IgD-negative memory B cell (primary cell): ENCODE measurements around the gene HSD17B11. TPM values are rescaled to one million over a fixed set of nuclear protein-coding genes. Genes with fewer than 3 reads are reported as not detected.
"Not testable (repeated sequence)": the region's sequence is repeated elsewhere in the genome, so short reads cannot be mapped to it uniquely, and the experiment has no call there.

Experiments
- H3K27ac Mint-ChIP-seq, 3 donors: one replicate each; pipeline ENCODE4 v1.8.0; 2020 to 2022; ENCODE audit warnings: mild to moderate bottlenecking in 3 of 3, mixed read lengths in 3 of 3, moderate library complexity in 1 of 3
- H3K27me3 Mint-ChIP-seq: one replicate; pipeline ENCODE4 v1.8.0; 2021; ENCODE audit warnings: mixed read lengths
- H3K36me3 Mint-ChIP-seq: one replicate; pipeline ENCODE4 v1.8.0; 2020; ENCODE audit warnings: mild to moderate bottlenecking, mixed read lengths
- H3K4me1 Mint-ChIP-seq, 3 donors: one replicate each; pipeline ENCODE4 v1.8.0; 2020 to 2022; ENCODE audit warnings: mixed read lengths in 3 of 3, mild to moderate bottlenecking in 1 of 3
- H3K4me3 Mint-ChIP-seq, 4 donors: one replicate each; pipeline ENCODE4 v1.8.0; 2020 to 2022; ENCODE audit warnings: mild to moderate bottlenecking in 4 of 4, mixed read lengths in 4 of 4, moderate library complexity in 3 of 4
- H3K9me3 Mint-ChIP-seq, 3 donors: one replicate each; pipeline ENCODE4 v1.8.0; 2020 to 2021; ENCODE audit warnings: mixed read lengths in 3 of 3, mild to moderate bottlenecking in 1 of 3
- polyA plus RNA-seq: library from polyadenylated mRNA; unstranded; fragments of 300-500 nt; fragmentation: Illumina TruSeq; gene quantifications from one replicate; pipeline ENCODE4 v1.2.3, GENCODE V29; 2021

HSD17B11 gene
- polyA plus RNA-seq, result 59.5 TPM

- peak within 1 kb of the TSS; percentile 94 to 96 (median 96) for H3K4me3 Mint-ChIP-seq
- peaks cover 0 to 4% (median 0%) of the 10 kb centered on the region in 3 donors for H3K9me3 Mint-ChIP-seq
Observed at GRCh38 chr4:87390891-87391575, at the start of gene HSD17B11. Gene HSD17B11, minus strand, starts transcription at chr4:87391188. Its CDS starts 118 bp downstream, at chr4:87391070.

GRCh38 chr4:87433342-87433741 lies 42.4 kb upstream of the HSD17B11 start:
- Mint-ChIP-seq H3K27me3 (no peaks in the 10 kb centered on the region), H3K27ac (no peak overlapping the region), H3K9me3 (no peaks in the 10 kb centered on the region), H3K36me3 (peaks cover 5% of the 10 kb centered on the region), H3K4me3 (no peak overlapping the region), H3K4me1 (peaks cover 9 to 24% (median 21%) of the 10 kb centered on the region in 3 donors)

More at GRCh38 chr4:87390891-87391575, at the start of gene HSD17B11:
- peaks cover 1% of the 10 kb centered on the region for H3K27me3 Mint-ChIP-seq
- peak within 1 kb of the TSS; percentile 57 to 88 (median 58) for H3K27ac Mint-ChIP-seq
- H3K36me3 Mint-ChIP-seq, result no peaks in the 10 kb centered on the region
- H3K4me1 Mint-ChIP-seq, result peaks cover 26 to 40% (median 38%) of the 10 kb centered on the region in 3 donors

GRCh38 chr4:87430038-87430437 lies 39.0 kb upstream of the HSD17B11 start:
- no peak overlapping the region for H3K27ac Mint-ChIP-seq
- no peaks in the 10 kb centered on the region for H3K36me3 Mint-ChIP-seq
- H3K9me3 Mint-ChIP-seq, result no peaks in the 10 kb centered on the region
- H3K4me3 Mint-ChIP-seq, result no peak overlapping the region
- H3K4me1 Mint-ChIP-seq, result peaks cover 17 to 36% (median 36%) of the 10 kb centered on the region in 3 donors
- H3K27me3 Mint-ChIP-seq, result no peaks in the 10 kb centered on the region

GRCh38 chr4:87428979-87429378 lies 38.0 kb upstream of the HSD17B11 start:
- no peaks in the 10 kb centered on the region for H3K27me3 Mint-ChIP-seq
- H3K36me3 Mint-ChIP-seq, result no peaks in the 10 kb centered on the region
- no peak overlapping the region for H3K4me3 Mint-ChIP-seq
- H3K9me3 Mint-ChIP-seq, result no peaks in the 10 kb centered on the region
- no peak overlapping the region for H3K27ac Mint-ChIP-seq
- peaks cover 22 to 42% (median 41%) of the 10 kb centered on the region in 3 donors for H3K4me1 Mint-ChIP-seq

- Mint-ChIP-seq H3K27me3 (no peaks in the 10 kb centered on the region), H3K4me3 (peak overlapping the region in 1 of 4 donors; percentile 25), H3K36me3 (no peaks in the 10 kb centered on the region), H3K27ac (no peak overlapping the region), H3K4me1 (peaks cover 27 to 51% (median 44%) of the 10 kb centered on the region in 3 donors), H3K9me3 (no peaks in the 10 kb centered on the region)
Observed at GRCh38 chr4:87427518-87427868, 36.5 kb upstream of the HSD17B11 start.

GRCh38 chr4:87426865-87427517 lies 36.0 kb upstream of the HSD17B11 start:
- Mint-ChIP-seq H3K4me1 (peaks cover 25 to 52% (median 45%) of the 10 kb centered on the region in 3 donors), H3K36me3 (no peaks in the 10 kb centered on the region), H3K9me3 (no peaks in the 10 kb centered on the region), H3K27me3 (no peaks in the 10 kb centered on the region), H3K27ac (no peak overlapping the region), H3K4me3 (peak overlapping the region in 1 of 4 donors; percentile 25)

GRCh38 chr4:87425711-87426110 lies 34.7 kb upstream of the HSD17B11 start:
- Mint-ChIP-seq H3K4me1 (peaks cover 32 to 51% (median 42%) of the 10 kb centered on the region in 3 donors), H3K4me3 (no peak overlapping the region), H3K27ac (no peak overlapping the region), H3K27me3 (no peaks in the 10 kb centered on the region), H3K36me3 (peaks cover 2% of the 10 kb centered on the region), H3K9me3 (no peaks in the 10 kb centered on the region)

GRCh38 chr4:87424099-87424543 lies 33.1 kb upstream of the HSD17B11 start:
- not testable (repeated sequence) for H3K9me3 Mint-ChIP-seq, H3K36me3 Mint-ChIP-seq, H3K27me3 Mint-ChIP-seq
- Mint-ChIP-seq H3K4me3 (peak overlapping the region; percentile 39 to 94 (median 78)), H3K27ac (peak overlapping the region in 1 of 3 donors; percentile 94), H3K4me1 (peaks cover 26 to 43% (median 34%) of the 10 kb centered on the region in 3 donors)

- Mint-ChIP-seq H3K27me3 (no peaks in the 10 kb centered on the region), H3K4me3 (peak overlapping the region; percentile 91 to 100 (median 96)), H3K27ac (peak overlapping the region; percentile 80 to 96 (median 94)), H3K36me3 (peaks cover 2% of the 10 kb centered on the region), H3K9me3 (no peaks in the 10 kb centered on the region), H3K4me1 (peaks cover 26 to 39% (median 34%) of the 10 kb centered on the region in 3 donors)
Observed at GRCh38 chr4:87423317-87424098, 32.5 kb upstream of the HSD17B11 start.

GRCh38 chr4:87422104-87423052 lies 31.4 kb upstream of the HSD17B11 start, which contains the start of gene NUDT9:
Gene NUDT9, plus strand, starts transcription at chr4:87422573. Its CDS starts 333 bp downstream, at chr4:87422906.
- Mint-ChIP-seq H3K36me3 (peaks cover 2% of the 10 kb centered on the region), H3K4me1 (peaks cover 22 to 29% (median 22%) of the 10 kb centered on the region in 3 donors), H3K9me3 (no peaks in the 10 kb centered on the region), H3K27ac (peak within 1 kb of the TSS; percentile 94 to 100 (median 96)), H3K4me3 (peak within 1 kb of the TSS; percentile 94 to 100 (median 97)), H3K27me3 (no peaks in the 10 kb centered on the region)

- peaks cover 2% of the 10 kb centered on the region for H3K36me3 Mint-ChIP-seq
- no peaks in the 10 kb centered on the region for H3K9me3 Mint-ChIP-seq
- H3K27me3 Mint-ChIP-seq, result no peaks in the 10 kb centered on the region
- H3K27ac Mint-ChIP-seq, result peak overlapping the region in 2 of 3 donors; percentile 39 to 100
- peaks cover 17 to 26% (median 18%) of the 10 kb centered on the region in 3 donors for H3K4me1 Mint-ChIP-seq
- peak overlapping the region in 3 of 4 donors; percentile 24 to 94 (median 69) for H3K4me3 Mint-ChIP-seq
Observed at GRCh38 chr4:87420276-87420830, 29.4 kb upstream of the HSD17B11 start.

- peaks cover 16 to 25% (median 17%) of the 10 kb centered on the region in 3 donors for H3K4me1 Mint-ChIP-seq
- H3K27ac Mint-ChIP-seq, result peak overlapping the region in 2 of 3 donors; percentile 16 to 39
- H3K36me3 Mint-ChIP-seq, result peaks cover 2% of the 10 kb centered on the region
Observed at GRCh38 chr4:87419578-87420249, 28.7 kb upstream of the HSD17B11 start.

GRCh38 chr4:87418410-87418809 lies 27.4 kb upstream of the HSD17B11 start:
- Mint-ChIP-seq H3K4me3 (peak overlapping the region in 1 of 4 donors; percentile 9), H3K4me1 (peaks cover 6 to 15% (median 8%) of the 10 kb centered on the region in 3 donors)
- not testable (repeated sequence) for H3K27me3 Mint-ChIP-seq, H3K36me3 Mint-ChIP-seq, H3K9me3 Mint-ChIP-seq, H3K27ac Mint-ChIP-seq

More at GRCh38 chr4:87419578-87420249, 28.7 kb upstream of the HSD17B11 start:
- Mint-ChIP-seq H3K27me3 (no peaks in the 10 kb centered on the region), H3K9me3 (no peaks in the 10 kb centered on the region), H3K4me3 (peak overlapping the region in 1 of 4 donors; percentile 7)
